ENCODE measurements around the gene WNT9A. TPM values are rescaled to one million over a fixed set of nuclear protein-coding genes. Genes with fewer than 3 reads are reported as not detected.

The WNT9A gene
- total RNA-seq, 1 experiment from 2014 or later, result 0.24 TPM

- peaks cover 4% of the 10 kb centered on the region for H3K4me1 Mint-ChIP-seq (ENCODE audit: low read depth, unreplicated experiment)
- no peak for TF ChIP-seq CTCF (IDR thresholded peaks at IDR 0.05; ENCODE audit: unreplicated experiment)
- no peaks in the 10 kb centered on the region for H3K9me3 Mint-ChIP-seq (ENCODE audit: low read depth, unreplicated experiment)
- CTCF ChIA-PET, result no interaction called here
- intact Hi-C loops (cut with micrococcal nuclease; ENCODE audit: unreplicated experiment), result no loop called here
- H3K27me3 Mint-ChIP-seq (ENCODE audit: unreplicated experiment), result peaks cover 10% of the 10 kb centered on the region
- H3K27ac Mint-ChIP-seq (ENCODE audit: unreplicated experiment), result no peak overlapping the region
- H3K36me3 Mint-ChIP-seq (ENCODE audit: insufficient read depth, unreplicated experiment), result no peaks in the 10 kb centered on the region
- no peak for DNase-seq
- no peak overlapping the region for H3K4me3 Mint-ChIP-seq (ENCODE audit: low read depth, unreplicated experiment)
- BruUV-seq (replicated peaks), result no TSS peak
Observed at GRCh38 chr1:227890451-227891222, 57.1 kb downstream of the WNT9A start.

GRCh38 chr1:227889863-227890405, 57.8 kb downstream of the WNT9A start:
- Mint-ChIP-seq H3K36me3 (ENCODE audit: insufficient read depth, unreplicated experiment) (no peaks in the 10 kb centered on the region), H3K27me3 (ENCODE audit: unreplicated experiment) (peaks cover 10% of the 10 kb centered on the region), H3K4me3 (ENCODE audit: low read depth, unreplicated experiment) (no peak overlapping the region), H3K4me1 (ENCODE audit: low read depth, unreplicated experiment) (peaks cover 7% of the 10 kb centered on the region), H3K9me3 (ENCODE audit: low read depth, unreplicated experiment) (no peaks in the 10 kb centered on the region), H3K27ac (ENCODE audit: unreplicated experiment) (no peak overlapping the region)
- no TSS peak for BruUV-seq (replicated peaks)
- CTCF ChIA-PET, result no interaction called here
- intact Hi-C loops (cut with micrococcal nuclease; ENCODE audit: unreplicated experiment), result no loop called here
- no peak for DNase-seq
- TF ChIP-seq CTCF (IDR thresholded peaks at IDR 0.05; ENCODE audit: unreplicated experiment), result no peak

- intact Hi-C loops (cut with micrococcal nuclease; ENCODE audit: unreplicated experiment), result no loop called here
- no peaks in the 10 kb centered on the region for H3K9me3 Mint-ChIP-seq (ENCODE audit: low read depth, unreplicated experiment)
- CTCF ChIA-PET, result interaction anchor here (0.5 kb wide), 1 partner anchor 438 kb away, joined by 7 read pairs; no protein-coding TSS in a partner anchor
- no peak overlapping the region for H3K27ac Mint-ChIP-seq (ENCODE audit: unreplicated experiment)
- peaks cover 10% of the 10 kb centered on the region for H3K27me3 Mint-ChIP-seq (ENCODE audit: unreplicated experiment)
- no peaks in the 10 kb centered on the region for H3K36me3 Mint-ChIP-seq (ENCODE audit: insufficient read depth, unreplicated experiment)
- no TSS peak for BruUV-seq (replicated peaks)
- DNase-seq, result no peak
- no peak for TF ChIP-seq CTCF (IDR thresholded peaks at IDR 0.05; ENCODE audit: unreplicated experiment)
- H3K4me3 Mint-ChIP-seq (ENCODE audit: low read depth, unreplicated experiment), result no peak overlapping the region
- H3K4me1 Mint-ChIP-seq (ENCODE audit: low read depth, unreplicated experiment), result peaks cover 7% of the 10 kb centered on the region
Observed at GRCh38 chr1:227889047-227889862, 58.5 kb downstream of the WNT9A start.

GRCh38 chr1:227888404-227889046, 59.2 kb downstream of the WNT9A start:
- Mint-ChIP-seq H3K36me3 (ENCODE audit: insufficient read depth, unreplicated experiment) (no peaks in the 10 kb centered on the region), H3K27ac (ENCODE audit: unreplicated experiment) (no peak overlapping the region), H3K4me3 (ENCODE audit: low read depth, unreplicated experiment) (no peak overlapping the region), H3K27me3 (ENCODE audit: unreplicated experiment) (peaks cover 7% of the 10 kb centered on the region), H3K9me3 (ENCODE audit: low read depth, unreplicated experiment) (no peaks in the 10 kb centered on the region), H3K4me1 (ENCODE audit: low read depth, unreplicated experiment) (peaks cover 7% of the 10 kb centered on the region)
- no peak for DNase-seq
- intact Hi-C loops (cut with micrococcal nuclease; ENCODE audit: unreplicated experiment), result no loop called here
- no peak for TF ChIP-seq CTCF (IDR thresholded peaks at IDR 0.05; ENCODE audit: unreplicated experiment)
- BruUV-seq (replicated peaks), result no TSS peak
- CTCF ChIA-PET, result interaction anchor here (0.5 to 1.2 kb wide), 2 partner anchors 8 to 439 kb away, joined by 4 to 7 read pairs; no protein-coding TSS in a partner anchor
